ENCODE measurements around the gene SDC3.

- TF ChIP-seq CTCF (IDR thresholded peaks at IDR 0.05; ENCODE audit: insufficient read depth, low read depth, low read length) = no peak
- no peak for TF ChIP-seq EZH2 (IDR thresholded peaks at IDR 0.05; ENCODE audit: insufficient read depth, low read length)
Observed at GRCh38 chr1:30905403-30905802, 3.2 kb downstream of the SDC3 start.

Data from astrocyte (in vitro differentiated cells and primary cell).